Spleen (tissue), 7 donors: ENCODE results near the gene C2orf80.

Experiments
- POLR2A ChIP-seq, 3 donors: fragments of 450-650 bp; IDR thresholded peaks; one replicate each; pipeline ENCODE4 v1.5.1; 2017; ENCODE audit warnings: antibody characterized with exemption in 3 of 3, mild to moderate bottlenecking in 1 of 3
- POLR2AphosphoS5 ChIP-seq, 3 donors: sonication (generic); formaldehyde crosslinking; IDR thresholded peaks; one replicate each; pipeline ENCODE4 v1.5.1; 2017; ENCODE audit warnings: antibody characterized with exemption in 3 of 3
- TF ChIP-seq, protein P1 (sequence below), 11 experiments: fragments of 200-600 bp in 7 of 11; fragments of 450-650 bp in 4 of 11; sonication (generic) in 4 of 11; IDR thresholded peaks in 8 of 11; conservative IDR thresholded peaks in 3 of 11; 1 replicate in 7 of 11; 2 replicates in 4 of 11; pipeline versions ENCODE4 v1.4.0 to v1.8.0; 2016 to 2021; ENCODE audit warnings: antibody characterized with exemption in 11 of 11, inconsistent platforms in 4 of 11, mild to moderate bottlenecking in 1 of 11
- donor health status: DM: no; HTN: no; CAD: no; lungs with moderate emphysema.
- donor health status: DM: no; HTN: no; CAD: no.
- donor health status: DM: no; HTN: no; CAD: no.

GRCh38 chr2:208150956-208151355 lies 38.9 kb downstream of the C2orf80 start:
- TF ChIP-seq POLR2A (IDR thresholded peaks at IDR 0.05) (no peak), POLR2AphosphoS5 (IDR thresholded peaks at IDR 0.05) (no peak)
- TF ChIP-seq, protein P1, sequence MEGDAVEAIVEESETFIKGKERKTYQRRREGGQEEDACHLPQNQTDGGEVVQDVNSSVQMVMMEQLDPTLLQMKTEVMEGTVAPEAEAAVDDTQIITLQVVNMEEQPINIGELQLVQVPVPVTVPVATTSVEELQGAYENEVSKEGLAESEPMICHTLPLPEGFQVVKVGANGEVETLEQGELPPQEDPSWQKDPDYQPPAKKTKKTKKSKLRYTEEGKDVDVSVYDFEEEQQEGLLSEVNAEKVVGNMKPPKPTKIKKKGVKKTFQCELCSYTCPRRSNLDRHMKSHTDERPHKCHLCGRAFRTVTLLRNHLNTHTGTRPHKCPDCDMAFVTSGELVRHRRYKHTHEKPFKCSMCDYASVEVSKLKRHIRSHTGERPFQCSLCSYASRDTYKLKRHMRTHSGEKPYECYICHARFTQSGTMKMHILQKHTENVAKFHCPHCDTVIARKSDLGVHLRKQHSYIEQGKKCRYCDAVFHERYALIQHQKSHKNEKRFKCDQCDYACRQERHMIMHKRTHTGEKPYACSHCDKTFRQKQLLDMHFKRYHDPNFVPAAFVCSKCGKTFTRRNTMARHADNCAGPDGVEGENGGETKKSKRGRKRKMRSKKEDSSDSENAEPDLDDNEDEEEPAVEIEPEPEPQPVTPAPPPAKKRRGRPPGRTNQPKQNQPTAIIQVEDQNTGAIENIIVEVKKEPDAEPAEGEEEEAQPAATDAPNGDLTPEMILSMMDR (IDR thresholded peaks at IDR 0.05 in 8 of 11, conservative IDR thresholded peaks at IDR 0.05 in 3 of 11), result no peak
